GM23338 (cell line): ENCODE results near the gene GPR55.

Experiments used
- POLR2AphosphoS5 ChIP-seq: IDR thresholded peaks from 2 replicates; pipeline ENCODE4 v1.6.1; 2016; ENCODE audit warnings: antibody characterized with exemption, low read depth
- TF ChIP-seq, protein P1 (sequence below), 2 experiments: fragments of 200-600 bp in 1 of 2; sonication (generic) in 1 of 2; conservative IDR thresholded peaks; 2 replicates each; pipeline versions ENCODE4 v1.5.1 to v1.6.1; 2016 to 2017; ENCODE audit warnings: antibody characterized with exemption in 2 of 2, low read depth in 2 of 2, mild to moderate bottlenecking in 2 of 2, moderate library complexity in 1 of 2

DNA sequence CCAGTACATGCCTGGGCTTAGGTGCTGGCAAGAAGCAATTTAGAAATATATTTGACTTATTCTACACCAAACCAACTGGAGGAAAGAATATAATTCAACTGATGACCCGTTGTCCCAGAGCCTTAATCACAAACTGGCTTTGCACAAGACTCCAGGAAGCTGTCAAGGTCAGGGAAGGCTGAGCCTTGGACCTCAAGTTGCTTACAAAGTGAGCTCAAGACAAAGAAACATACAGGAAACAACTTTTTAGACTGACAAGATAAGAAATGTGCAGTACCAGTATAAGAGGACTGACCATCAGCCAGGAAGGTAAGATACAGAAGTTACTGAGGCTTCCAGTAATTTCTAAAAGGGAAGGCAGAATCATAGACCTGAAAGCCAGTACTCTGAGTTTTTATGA, 35.0 kb upstream of the GPR55 start:
- TF ChIP-seq POLR2AphosphoS5, result no peak
- TF ChIP-seq, protein P1, sequence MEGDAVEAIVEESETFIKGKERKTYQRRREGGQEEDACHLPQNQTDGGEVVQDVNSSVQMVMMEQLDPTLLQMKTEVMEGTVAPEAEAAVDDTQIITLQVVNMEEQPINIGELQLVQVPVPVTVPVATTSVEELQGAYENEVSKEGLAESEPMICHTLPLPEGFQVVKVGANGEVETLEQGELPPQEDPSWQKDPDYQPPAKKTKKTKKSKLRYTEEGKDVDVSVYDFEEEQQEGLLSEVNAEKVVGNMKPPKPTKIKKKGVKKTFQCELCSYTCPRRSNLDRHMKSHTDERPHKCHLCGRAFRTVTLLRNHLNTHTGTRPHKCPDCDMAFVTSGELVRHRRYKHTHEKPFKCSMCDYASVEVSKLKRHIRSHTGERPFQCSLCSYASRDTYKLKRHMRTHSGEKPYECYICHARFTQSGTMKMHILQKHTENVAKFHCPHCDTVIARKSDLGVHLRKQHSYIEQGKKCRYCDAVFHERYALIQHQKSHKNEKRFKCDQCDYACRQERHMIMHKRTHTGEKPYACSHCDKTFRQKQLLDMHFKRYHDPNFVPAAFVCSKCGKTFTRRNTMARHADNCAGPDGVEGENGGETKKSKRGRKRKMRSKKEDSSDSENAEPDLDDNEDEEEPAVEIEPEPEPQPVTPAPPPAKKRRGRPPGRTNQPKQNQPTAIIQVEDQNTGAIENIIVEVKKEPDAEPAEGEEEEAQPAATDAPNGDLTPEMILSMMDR (conservative IDR thresholded peaks at IDR 0.05; ENCODE audit: low read depth in 2 of 2), result no peak
